Measurements from ENCODE around the gene SFXN4. TPM values are rescaled to one million over a fixed set of nuclear protein-coding genes. Genes with fewer than 3 reads are reported as not detected.

SFXN4 gene
- total and polyA plus RNA-seq, 9 of the 15 experiments (the other 6 are each of a cell fraction or from before 2014, with no cell fraction given), result 40.1 to 97.8 (median 54.5) TPM

DNA sequence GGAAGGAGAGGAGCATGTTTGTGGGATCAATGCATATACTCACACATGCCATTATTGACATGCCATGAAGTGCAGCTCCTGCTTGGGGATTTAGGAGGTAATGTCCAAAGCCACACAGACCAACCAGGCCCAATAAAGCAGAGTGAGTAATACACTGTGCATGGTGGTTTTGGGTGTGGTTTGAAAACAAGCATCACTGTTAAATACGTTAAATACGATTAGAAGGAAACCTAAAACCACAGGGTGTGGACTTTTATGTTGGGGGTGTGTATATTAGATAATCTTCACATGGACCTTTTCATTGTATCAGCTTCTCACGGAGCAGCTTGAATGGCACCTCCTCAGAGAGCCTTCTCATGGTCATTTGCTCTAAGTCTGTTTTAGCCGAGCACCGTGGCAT is 74.5 kb downstream of the SFXN4 start (continued):
- TF ChIP-seq CXXC5 (CRISPR knock-in tag; IDR thresholded peaks at IDR 0.05) (peak; percentile 47; the same call in 1 of the 2 replicates), TRIM25 (IDR thresholded peaks at IDR 0.05; ENCODE audit: borderline replicate concordance) (no peak), POLR2AphosphoS5 (IDR thresholded peaks at IDR 0.05; ENCODE audit: control insufficient read depth, insufficient read depth, low read depth, low read length) (0 out of 2 replicates have a peak, but pooled peaks have one; percentile 31), BCOR (IDR thresholded peaks at IDR 0.05) (no peak), TCF3 (CRISPR knock-in tag; IDR thresholded peaks at IDR 0.05) (peak; percentile 81), ZFP36 (IDR thresholded peaks at IDR 0.05; ENCODE audit: low read depth, low read length, partially characterized antibody) (no peak), SAFB2 (IDR thresholded peaks at IDR 0.05; ENCODE audit: borderline replicate concordance, low read depth, low read length, severe bottlenecking) (no peak), ZNF785 (CRISPR knock-in tag; IDR thresholded peaks at IDR 0.05) (no peak), STAT5A (IDR thresholded peaks at IDR 0.05; ENCODE audit: borderline replicate concordance, low read length) (peak; percentile 39; the same call in 1 of the 2 replicates), MTA2 (IDR thresholded peaks at IDR 0.05; ENCODE audit: low read depth) (peak; percentile 40; the same call in 1 of the 2 replicates), CEBPG (CRISPR knock-in tag; IDR thresholded peaks at IDR 0.05) (no peak), CEBPG (tag; conservative IDR thresholded peaks at IDR 0.05 in 1 of 2, IDR thresholded peaks at IDR 0.05 in 1 of 2) (no peak), ELK3 (CRISPR knock-in tag; IDR thresholded peaks at IDR 0.05) (no peak), TBL1XR1 (IDR thresholded peaks at IDR 0.05; ENCODE audit: low read length in 2 of 2) (no peak), EP400 (IDR thresholded peaks at IDR 0.05) (0 out of 2 replicates have a peak, but pooled peaks have one; percentile 23), FUS (optimal IDR thresholded peaks at IDR 0.05; ENCODE audit: low read depth, low read length) (no peak), RAD21 (CRISPR knock-in tag; conservative IDR thresholded peaks at IDR 0.05 in 1 of 2, IDR thresholded peaks at IDR 0.05 in 1 of 2) (no peak), KLF16 (IDR thresholded peaks at IDR 0.05) (peak; percentile 60; the same call in 1 of the 2 replicates), FOXK2 (conservative IDR thresholded peaks at IDR 0.05 in 1 of 2, IDR thresholded peaks at IDR 0.05 in 1 of 2; ENCODE audit: low read depth in 2 of 2) (peak; percentile 74 to 87; a peak in 3 of 4 replicates), KAT8 (IDR thresholded peaks at IDR 0.05; ENCODE audit: low read depth) (no peak), MLLT1 (IDR thresholded peaks at IDR 0.05) (0 out of 4 replicates have a peak, but pooled peaks of 1 of the 2 experiments have one; percentile 82), ATF7 (IDR thresholded peaks at IDR 0.05) (peak; percentile 50; the same call in 1 of the 2 replicates), ZFX (CRISPR knock-in tag; IDR thresholded peaks at IDR 0.05) (peak; percentile 62), ZNF133 (CRISPR knock-in tag; IDR thresholded peaks at IDR 0.05) (no peak)
- TF ChIP-seq, protein P1, sequence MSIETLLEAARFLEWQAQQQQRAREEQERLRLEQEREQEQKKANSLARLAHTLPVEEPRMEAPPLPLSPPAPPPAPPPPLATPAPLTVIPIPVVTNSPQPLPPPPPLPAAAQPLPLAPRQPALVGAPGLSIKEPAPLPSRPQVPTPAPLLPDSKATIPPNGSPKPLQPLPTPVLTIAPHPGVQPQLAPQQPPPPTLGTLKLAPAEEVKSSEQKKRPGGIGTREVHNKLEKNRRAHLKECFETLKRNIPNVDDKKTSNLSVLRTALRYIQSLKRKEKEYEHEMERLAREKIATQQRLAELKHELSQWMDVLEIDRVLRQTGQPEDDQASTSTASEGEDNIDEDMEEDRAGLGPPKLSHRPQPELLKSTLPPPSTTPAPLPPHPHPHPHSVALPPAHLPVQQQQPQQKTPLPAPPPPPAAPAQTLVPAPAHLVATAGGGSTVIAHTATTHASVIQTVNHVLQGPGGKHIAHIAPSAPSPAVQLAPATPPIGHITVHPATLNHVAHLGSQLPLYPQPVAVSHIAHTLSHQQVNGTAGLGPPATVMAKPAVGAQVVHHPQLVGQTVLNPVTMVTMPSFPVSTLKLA (conservative IDR thresholded peaks at IDR 0.05), result peak; percentile 34 to 70; a peak in 2 of 4 replicates
